CD14-positive monocyte (primary cell): Measurements from ENCODE around the gene AKR1C8. TPM values are rescaled to one million over a fixed set of nuclear protein-coding genes. Genes with fewer than 3 reads are reported as not detected.

Experiments
- DNase-seq, 3 donors: peaks; one replicate each; pipeline ENCODE4 v3.0.0-alpha.2; 2011 to 2022
- H2AFZ ChIP-seq: 2 replicates; pipeline ENCODE4 v1.6.0; 2012; ENCODE audit warnings: mild to moderate bottlenecking, low read depth, low read length, inconsistent platforms; ENCODE audit not compliant: insufficient read depth, poor library complexity, severe bottlenecking
- H3K27ac ChIP-seq, 2 donors: 1 replicate in 1 of 2; 2 replicates in 1 of 2; pipeline ENCODE4 v1.5.1; 2012 to 2013; ENCODE audit warnings: low read length in 2 of 2, control low read depth in 1 of 2, inconsistent platforms in 1 of 2, low read depth in 1 of 2, mild to moderate bottlenecking in 1 of 2
- H3K27me3 ChIP-seq, 2 donors: one replicate each; pipeline versions ENCODE4 v1.6.0 to v1.6.1; 2011 to 2013; ENCODE audit warnings: low read length in 2 of 2; ENCODE audit not compliant: control insufficient read depth in 2 of 2, insufficient read depth in 2 of 2
- H3K36me3 ChIP-seq, 2 donors: replicated peaks in 1 of 2; 1 replicate in 1 of 2; 2 replicates in 1 of 2; pipeline versions ENCODE4 v1.5.1 to v1.6.1; 2012 to 2013; ENCODE audit warnings: low read length in 2 of 2, control low read depth in 1 of 2, inconsistent platforms in 1 of 2, mild to moderate bottlenecking in 1 of 2; ENCODE audit not compliant: insufficient read depth in 2 of 2, control insufficient read depth in 1 of 2
- H3K4me1 ChIP-seq, 2 donors: 1 replicate in 1 of 2; 2 replicates in 1 of 2; pipeline versions ENCODE4 v1.5.1 to v1.6.1; 2012 to 2013; ENCODE audit warnings: low read length in 2 of 2, control low read depth in 1 of 2, inconsistent platforms in 1 of 2, mild to moderate bottlenecking in 1 of 2, moderate library complexity in 1 of 2; ENCODE audit not compliant: insufficient read depth in 2 of 2, control insufficient read depth in 1 of 2
- H3K4me2 ChIP-seq: replicated peaks from 2 replicates; pipeline ENCODE3; 2012; ENCODE audit warnings: low read length, moderate library complexity, mild to moderate bottlenecking; ENCODE audit not compliant: poor library complexity, severe bottlenecking; ENCODE audit errors: extremely low read depth
- H3K4me3 ChIP-seq, 3 experiments: fragments of 200-600 bp in 1 of 3; sonication (generic) in 1 of 3; replicated peaks in 1 of 3; 1 replicate in 2 of 3; 2 replicates in 1 of 3; pipeline ENCODE4 v1.5.1; 2011 to 2013; ENCODE audit warnings: low read length in 3 of 3, mild to moderate bottlenecking in 3 of 3, control low read depth in 2 of 3, low read depth in 2 of 3, inconsistent platforms in 1 of 3, moderate library complexity in 1 of 3
- H3K79me2 ChIP-seq: 2 replicates; pipeline ENCODE4 v1.6.0; 2012; ENCODE audit warnings: mild to moderate bottlenecking, control low read depth, inconsistent platforms, low read length, moderate library complexity; ENCODE audit not compliant: insufficient read depth
- H3K9ac ChIP-seq: 2 replicates; pipeline ENCODE4 v1.6.0; 2017; ENCODE audit warnings: low read length, mild to moderate bottlenecking; ENCODE audit not compliant: insufficient read depth, poor library complexity, severe bottlenecking
- H3K9me3 ChIP-seq, 2 donors: replicated peaks in 1 of 2; 1 replicate in 1 of 2; 2 replicates in 1 of 2; pipeline versions ENCODE4 v1.5.1 to v1.6.1; 2012 to 2013; ENCODE audit warnings: low read length in 2 of 2, control low read depth in 1 of 2; ENCODE audit not compliant: control insufficient read depth in 1 of 2, insufficient read depth in 1 of 2
- H4K20me1 ChIP-seq: 2 replicates; pipeline ENCODE4 v1.6.0; 2012; ENCODE audit warnings: mild to moderate bottlenecking, low read length, control low read depth, moderate library complexity; ENCODE audit not compliant: insufficient read depth
- H3K27ac Mint-ChIP-seq, 7 donors: one replicate each; pipeline ENCODE4 v1.8.0; 2020; ENCODE audit warnings: mild to moderate bottlenecking in 7 of 7, mixed read lengths in 7 of 7, moderate library complexity in 6 of 7, inconsistent platforms in 2 of 7
- H3K27me3 Mint-ChIP-seq, 3 donors: one replicate each; pipeline ENCODE4 v1.8.0; 2021 to 2022; ENCODE audit warnings: low read depth in 3 of 3, mild to moderate bottlenecking in 3 of 3, mixed read lengths in 3 of 3, moderate library complexity in 3 of 3, inconsistent platforms in 1 of 3
- H3K36me3 Mint-ChIP-seq, 2 donors: one replicate each; pipeline ENCODE4 v1.8.0; 2020; ENCODE audit warnings: mixed read lengths in 2 of 2, inconsistent platforms in 1 of 2, mild to moderate bottlenecking in 1 of 2
- H3K4me1 Mint-ChIP-seq: one replicate; pipeline ENCODE4 v1.8.0; 2020; ENCODE audit warnings: mild to moderate bottlenecking, mixed read lengths
- H3K4me3 Mint-ChIP-seq, 2 donors: one replicate each; pipeline ENCODE4 v1.8.0; 2020; ENCODE audit warnings: mild to moderate bottlenecking in 2 of 2, mixed read lengths in 2 of 2, moderate library complexity in 1 of 2
- H3K9me3 Mint-ChIP-seq, 7 donors: one replicate each; pipeline ENCODE4 v1.8.0; 2020 to 2022; ENCODE audit warnings: mixed read lengths in 7 of 7, mild to moderate bottlenecking in 6 of 7, moderate library complexity in 6 of 7, inconsistent platforms in 2 of 7
- WGBS: methylation state at CpG from one replicate; pipeline ENCODE4 v1.1.5; 2013; ENCODE audit warnings: missing lambda C conversion rate; ENCODE audit not compliant: insufficient coverage; 5-methylcytosine and 5-hydroxymethylcytosine counted together
- intact Hi-C, 2 donors: fragments of 100-400 bp; cut with micrococcal nuclease; formaldehyde crosslinking; loops; one replicate each; pipeline versions ENCODE4 v1.15.0 to v1.15.1; 2023
- polyA minus RNA-seq: library from RNA; depleted of rRNA, polyadenylated mRNA; stranded (reverse); fragments of >200 nt; gene quantifications from 2 replicates; pipeline ENCODE4 v1.2.3, GENCODE V29; 2012
- polyA plus RNA-seq, 3 donors: library from polyadenylated mRNA; depleted of rRNA in 1 of 3; unstranded in 2 of 3; stranded (reverse) in 1 of 3; fragments of 300-500 nt in 2 of 3; fragments of >200 nt in 1 of 3; fragmentation: Illumina TruSeq in 2 of 3; gene quantifications; 1 replicate in 2 of 3; 2 replicates in 1 of 3; pipeline ENCODE4 v1.2.3, GENCODE V29; 2012 to 2021
- total RNA-seq, 12 experiments: library from RNA in 1 of 12; stranded (reverse) in 1 of 12; fragments of 120-200 nt in 1 of 12; gene quantifications; one replicate each; pipeline ENCODE4 v1.2.4 and lab custom pipeline; 2013 to 2026; ENCODE audit warnings: mixed read lengths in 6 of 12, inconsistent platforms in 1 of 12
- TF ChIP-seq, protein P1 (sequence below): fragments of 200-600 bp; IDR thresholded peaks from one replicate; pipeline ENCODE4 v1.8.0; 2022; ENCODE audit warnings: antibody characterized with exemption, mild to moderate bottlenecking

AKR1C8 gene
- not detected for total RNA-seq (2013)
- polyA plus RNA-seq (not detected), polyA minus RNA-seq (not detected in 2 replicates), total RNA-seq (lab: John Stamatoyannopoulos, UW) (0 to 1.4 (median 0.42) reads per million in 11 experiments)

DNA sequence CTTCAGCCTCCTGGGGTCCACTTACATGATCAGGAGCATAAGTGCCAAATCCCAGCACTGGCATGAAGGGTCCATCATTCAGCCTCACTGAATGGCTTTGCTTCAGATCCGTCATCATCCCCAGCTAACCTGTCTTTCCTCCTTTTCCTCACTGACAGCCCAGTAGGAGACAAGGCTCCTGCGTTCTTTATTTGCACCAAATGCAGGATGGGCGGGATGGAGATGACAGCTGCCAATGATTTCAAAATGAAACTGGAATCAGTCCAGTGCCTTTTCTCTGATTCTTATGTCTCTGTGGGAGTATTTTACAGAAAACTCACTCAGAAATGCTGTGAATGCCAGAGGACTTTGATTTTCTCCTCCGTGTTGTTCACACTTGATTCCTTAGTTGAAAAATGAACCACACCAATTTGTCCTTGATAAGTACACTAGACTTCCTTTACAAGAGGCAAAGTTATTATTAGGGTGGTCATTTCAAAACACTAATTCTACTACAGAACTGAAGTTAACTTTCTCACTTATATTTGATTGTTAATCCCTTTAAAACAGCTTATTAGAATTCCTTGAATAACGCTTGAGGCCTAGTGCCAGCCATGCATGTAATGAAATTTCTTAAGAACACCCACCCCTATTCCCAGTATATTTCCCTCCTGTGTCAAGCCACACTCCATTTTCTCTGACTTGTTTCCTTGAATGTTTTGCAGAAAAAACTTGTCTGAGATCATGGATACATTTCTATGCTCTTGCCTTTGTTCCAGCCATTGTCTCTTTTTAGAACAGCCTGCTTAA is at the start of gene AKR1C8:
Gene AKR1C8, minus strand, starts transcription at position 164 of the 789 bp plus-strand sequence. Its CDS starts 46 bp downstream, at position 118.
- Mint-ChIP-seq H3K36me3 (no peaks in the 10 kb centered on the region), H3K9me3 (peaks cover 7 to 13% (median 9%) of the 10 kb centered on the region in 7 donors), H3K27me3 (no peaks in the 10 kb centered on the region), H3K4me1 (no peaks in the 10 kb centered on the region), H3K4me3 (no peak within 1 kb of the TSS), H3K27ac (no peak within 1 kb of the TSS)
- H3K27me3 ChIP-seq: no peaks in the 10 kb centered on the region
- H3K9ac ChIP-seq: no peak within 1 kb of the TSS
- 96% methylated on average over 4 of the region's 5 CpGs for WGBS
- no peaks in the 10 kb centered on the region for H3K79me2 ChIP-seq
- H3K9me3 ChIP-seq: peaks cover 0 to 6% of the 10 kb centered on the region in 2 donors
- DNase-seq: no peak
- no peak within 1 kb of the TSS for H3K4me2 ChIP-seq
- no peaks in the 10 kb centered on the region for H4K20me1 ChIP-seq
- no peaks in the 10 kb centered on the region for H3K36me3 ChIP-seq
- H2AFZ ChIP-seq: no peak within 1 kb of the TSS
- TF ChIP-seq, protein P1, sequence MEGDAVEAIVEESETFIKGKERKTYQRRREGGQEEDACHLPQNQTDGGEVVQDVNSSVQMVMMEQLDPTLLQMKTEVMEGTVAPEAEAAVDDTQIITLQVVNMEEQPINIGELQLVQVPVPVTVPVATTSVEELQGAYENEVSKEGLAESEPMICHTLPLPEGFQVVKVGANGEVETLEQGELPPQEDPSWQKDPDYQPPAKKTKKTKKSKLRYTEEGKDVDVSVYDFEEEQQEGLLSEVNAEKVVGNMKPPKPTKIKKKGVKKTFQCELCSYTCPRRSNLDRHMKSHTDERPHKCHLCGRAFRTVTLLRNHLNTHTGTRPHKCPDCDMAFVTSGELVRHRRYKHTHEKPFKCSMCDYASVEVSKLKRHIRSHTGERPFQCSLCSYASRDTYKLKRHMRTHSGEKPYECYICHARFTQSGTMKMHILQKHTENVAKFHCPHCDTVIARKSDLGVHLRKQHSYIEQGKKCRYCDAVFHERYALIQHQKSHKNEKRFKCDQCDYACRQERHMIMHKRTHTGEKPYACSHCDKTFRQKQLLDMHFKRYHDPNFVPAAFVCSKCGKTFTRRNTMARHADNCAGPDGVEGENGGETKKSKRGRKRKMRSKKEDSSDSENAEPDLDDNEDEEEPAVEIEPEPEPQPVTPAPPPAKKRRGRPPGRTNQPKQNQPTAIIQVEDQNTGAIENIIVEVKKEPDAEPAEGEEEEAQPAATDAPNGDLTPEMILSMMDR: no peak
- intact Hi-C loops: no loop called here
- no peaks in the 10 kb centered on the region for H3K4me1 ChIP-seq
- no peak within 1 kb of the TSS for H3K27ac ChIP-seq
- H3K4me3 ChIP-seq: no peak within 1 kb of the TSS

DNA sequence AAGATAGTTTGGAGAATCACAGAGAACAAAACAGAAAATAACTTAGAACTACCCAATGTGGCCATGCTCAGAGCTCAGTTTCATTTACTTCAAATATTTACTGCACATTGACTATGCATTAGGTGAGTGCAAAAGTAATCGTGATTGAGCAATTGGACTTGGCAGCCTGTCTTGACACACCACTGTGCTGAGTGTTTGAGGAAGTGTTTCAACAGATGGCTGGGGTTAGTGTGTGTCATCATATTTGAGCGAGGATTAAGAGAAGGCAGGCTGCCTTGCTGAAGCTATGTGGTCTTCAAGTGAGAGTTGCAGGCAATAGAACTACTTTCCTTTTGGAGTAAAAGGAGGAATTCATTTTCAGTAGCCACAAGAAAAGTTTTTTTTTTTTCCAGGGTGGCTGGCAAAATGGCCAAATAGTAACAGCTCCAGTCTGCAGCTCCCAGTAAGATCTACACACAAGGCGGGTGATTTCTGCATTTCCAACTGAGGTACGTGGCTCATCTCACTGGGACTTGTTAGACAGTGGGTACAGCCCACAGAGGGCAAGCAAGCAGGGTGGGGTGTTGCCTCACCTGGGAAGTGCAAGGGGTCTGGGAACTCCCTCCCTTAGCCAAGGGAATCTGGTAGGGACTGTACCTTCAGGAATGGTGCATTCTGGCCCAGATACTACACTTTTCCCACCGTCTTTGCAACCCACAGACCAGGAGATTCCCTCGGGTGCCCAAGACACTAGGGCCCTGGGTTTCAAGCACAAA is 49.3 kb upstream of the AKR1C8 start:
- Histone ChIP-seq H3K4me3 (peak overlapping the region in 1 of 3 experiments; percentile 51), H3K4me2 (peak overlapping the region; percentile 49), H4K20me1 (no peaks in the 10 kb centered on the region), H3K79me2 (no peaks in the 10 kb centered on the region), H3K4me1 (peaks cover 21 to 22% of the 10 kb centered on the region in 2 donors), H3K9me3 (peaks cover 0 to 3% of the 10 kb centered on the region in 2 donors), H3K36me3 (no peaks in the 10 kb centered on the region), H2AFZ (no peak overlapping the region), H3K27me3 (no peaks in the 10 kb centered on the region), H3K9ac (no peak overlapping the region), H3K27ac (peak overlapping the region; percentile 62 to 79)
- TF ChIP-seq, protein P1: no peak
- H3K4me3 Mint-ChIP-seq: peak overlapping the region; percentile 28 to 63
- DNase-seq: peak; percentile 87 to 98 (median 93)
- peaks cover 0 to 2% (median 0%) of the 10 kb centered on the region in 3 donors for H3K27me3 Mint-ChIP-seq
- peaks cover 25% of the 10 kb centered on the region for H3K4me1 Mint-ChIP-seq
- intact Hi-C loops: loop anchor here in 1 of 2 donors (10.0 kb wide), 1 partner anchor 61 kb away; no protein-coding TSS in a partner anchor
- whole genome bisulfite sequencing: 33% methylated on average over 6 of the region's 6 CpGs
- H3K9me3 Mint-ChIP-seq: peaks cover 7 to 25% (median 13%) of the 10 kb centered on the region in 7 donors
- peaks cover 0 to 5% of the 10 kb centered on the region in 2 donors for H3K36me3 Mint-ChIP-seq
- peak overlapping the region; percentile 55 to 88 (median 81) for H3K27ac Mint-ChIP-seq
